Heart right ventricle (tissue), 16 donors: ENCODE measurements around the gene CORO2A. TPM values are rescaled to one million over a fixed set of nuclear protein-coding genes. Genes with fewer than 3 reads are reported as not detected.
A peak's percentile ranks its signal among the peaks of the same experiment; 100 is the strongest.

Experiments used
- ATAC-seq, 8 donors: fragments of 200-7000 bp; cut with Tn5 transposase; one replicate each; pipeline ENCODE4 v1.9.1; 2020; ENCODE audit warnings: mild to moderate bottlenecking in 8 of 8, moderate library complexity in 8 of 8, moderate number of reproducible peaks in 1 of 8
- DNase-seq, 2 donors: peaks; one replicate each; pipeline ENCODE4 v3.0.0-alpha.2; 2020
- H3K27ac ChIP-seq, 10 donors: fragments of 200-600 bp; sonication (generic) in 2 of 10; one replicate each; pipeline versions ENCODE4 v1.5.0 to v1.8.0; 2020 to 2022; ENCODE audit warnings: mild to moderate bottlenecking in 3 of 10
- H3K27me3 ChIP-seq, 7 donors: fragments of 200-600 bp; one replicate each; pipeline ENCODE4 v1.8.0; 2021 to 2022; ENCODE audit warnings: mild to moderate bottlenecking in 2 of 7
- H3K36me3 ChIP-seq, 9 donors: fragments of 200-600 bp; sonication (generic) in 1 of 9; one replicate each; pipeline versions ENCODE4 v1.5.0 to v1.8.0; 2020 to 2022; ENCODE audit warnings: mild to moderate bottlenecking in 2 of 9
- H3K4me1 ChIP-seq, 9 donors: fragments of 200-600 bp; sonication (generic) in 1 of 9; one replicate each; pipeline versions ENCODE4 v1.5.0 to v1.8.0; 2020 to 2022; ENCODE audit warnings: mild to moderate bottlenecking in 4 of 9
- H3K4me3 ChIP-seq, 10 donors: fragments of 200-600 bp; sonication (generic) in 2 of 10; one replicate each; pipeline versions ENCODE4 v1.5.0 to v1.8.0; 2020 to 2022; ENCODE audit warnings: mild to moderate bottlenecking in 7 of 10, moderate library complexity in 2 of 10
- H3K9me3 ChIP-seq, 11 donors: fragments of 200-600 bp in 10 of 11; sonication (generic) in 2 of 11; one replicate each; pipeline versions ENCODE4 v1.5.0 to v1.8.0; 2013 to 2022; ENCODE audit warnings: mild to moderate bottlenecking in 2 of 11, control low read depth in 1 of 11, moderate library complexity in 1 of 11
- CTCF ChIP-seq, 9 donors: fragments of 200-600 bp; sonication (generic) in 2 of 9; IDR thresholded peaks; one replicate each; pipeline versions ENCODE4 v1.5.0 to v1.8.0; 2021 to 2022; ENCODE audit warnings: antibody characterized with exemption in 9 of 9, mild to moderate bottlenecking in 5 of 9, moderate library complexity in 1 of 9
- WGBS, 2 donors: extraction: QIAGEN DNeasy Blood & Tissue Kit; methylation state at CpG; one replicate each; pipeline ENCODE4 v1.1.7; 2013; ENCODE audit warnings: inconsistent platforms in 1 of 2; 5-methylcytosine and 5-hydroxymethylcytosine counted together
- intact Hi-C, 10 donors: fragments of 100-400 bp; cut with DNase I; formaldehyde crosslinking; loops; one replicate each; pipeline versions ENCODE4 v1.11.1 to v1.14.2; 2022
- polyA plus RNA-seq, 2 donors: library from polyadenylated mRNA; stranded (reverse); fragments of 200-250 nt; gene quantifications; one replicate each; pipeline ENCODE4 v1.2.3, GENCODE V29; 2013
- total RNA-seq, 10 donors: library from RNA; stranded (reverse); fragmentation: NEBNext Ultra II Directional in 3 of 10; extraction: Animal tissue kit (Norgen Biotek cat#: 25700) in 3 of 10; gene quantifications; one replicate each; pipeline versions ENCODE4 v1.2.1 to v1.2.4, GENCODE V29; 2021 to 2023
- donor health status: Arrhythmogenic right ventricular cardiomyopathy.
- donor health status: ischemic (EF 13 %, LVEDD 7.1; RV severe dilation, severe dysfunction).
- donor health status: healthy with polysubstance abuse.
- donor health status: DM: no; HTN: yes; CAD: no.
- donor health status: DM: no; HTN: no; CAD: no.
- donor health status: ischemic (EF 25% LVEDD 6.9; RV normal size, moderate dysfunction).
- donor health status: ischemic (EF 25% LVEDD 5.7; RV mildly dilated, moderate dysfunction).
- donor health status: healthy.
- donor health status: DM: yes; HTN: yes; CAD: no.
- donor health status: Ischemic cardiomyopathy.
- donor health status: ischemic (EF 35%, LVEDD 5.7; RV mildly dilated, moderate dysfunction).
- donor health status: nonischemic (EF 11% LVEDD 7.7; RV severe dilation, severe dysfunction).
- donor health status: DM: yes; HTN: yes; CAD: no.
- donor health status: PGD.
- donor health status: ischemic (EF 29% LVEDD 5.4; RV normal size, mild dysfunction).
- donor health status: nonischemic (EF 23%, LVEDD 6.1; RV moderate dilation, normal function).

The CORO2A gene
- total and polyA plus RNA-seq, 12 donors: 0.06 to 0.90 (median 0.23) TPM

- no peak overlapping the region for H3K4me3 ChIP-seq
- DNase-seq (no peak), ATAC-seq (no peak)
- intact Hi-C loops: no loop called here
- peaks cover 0 to 84% (median 4%) of the 10 kb centered on the region in 9 donors for H3K36me3 ChIP-seq
- H3K27ac ChIP-seq: no peak overlapping the region
- 96 to 98% methylated on average over 3 of the region's 3 CpGs for WGBS, 2 donors
- TF ChIP-seq CTCF (IDR thresholded peaks at IDR 0.05): no peak
- no peaks in the 10 kb centered on the region for H3K9me3 ChIP-seq
- H3K27me3 ChIP-seq: no peaks in the 10 kb centered on the region
- H3K4me1 ChIP-seq: no peaks in the 10 kb centered on the region
Observed at GRCh38 chr9:98211260-98211659, 18.8 kb upstream of the CORO2A start.

DNA sequence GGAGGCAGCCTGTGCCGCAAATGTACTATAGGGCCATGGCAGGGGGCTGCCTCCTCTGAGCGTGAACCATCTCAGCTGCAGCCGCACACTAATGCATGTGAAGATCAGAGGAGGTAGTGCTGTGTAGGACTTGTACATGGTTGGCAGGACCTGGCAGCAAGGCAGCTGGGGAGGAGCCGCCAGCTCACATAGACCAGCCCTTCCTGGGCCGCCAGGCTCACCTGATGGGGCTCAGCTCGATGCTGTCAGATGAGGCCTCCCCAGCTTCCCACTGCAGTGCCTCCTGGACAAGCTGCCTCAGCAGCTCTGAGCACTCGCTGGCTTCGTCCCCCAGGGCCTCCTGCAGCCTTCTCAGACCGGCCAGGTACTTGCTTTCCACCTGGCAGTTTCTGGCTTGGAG, 18.0 kb upstream of the CORO2A start:
- peaks cover 0 to 7% (median 0%) of the 10 kb centered on the region in 9 donors for H3K4me1 ChIP-seq
- DNase-seq (no peak), ATAC-seq (peak in 1 of 8 donors; percentile 21)
- H3K27me3 ChIP-seq: no peaks in the 10 kb centered on the region
- no peak overlapping the region for H3K4me3 ChIP-seq
- intact Hi-C loops: no loop called here
- TF ChIP-seq CTCF (IDR thresholded peaks at IDR 0.05): no peak
- no peak overlapping the region for H3K27ac ChIP-seq
- WGBS, 2 donors: 97 to 98% methylated on average over 8 to 9 of the region's 9 CpGs
- no peaks in the 10 kb centered on the region for H3K9me3 ChIP-seq
- H3K36me3 ChIP-seq: peaks cover 0 to 76% (median 4%) of the 10 kb centered on the region in 9 donors

GRCh38 chr9:98209530-98209929, 17.1 kb upstream of the CORO2A start:
- intact Hi-C loops: loop anchor here in 5 of 10 donors (5.0 to 10.0 kb wide), 3 partner anchors 53 to 285 kb away; partner anchors contain the start of gene TRMO (in 1 of the 5)
- no peak for TF ChIP-seq CTCF (IDR thresholded peaks at IDR 0.05)
- Histone ChIP-seq H3K9me3 (no peaks in the 10 kb centered on the region), H3K36me3 (peaks cover 0 to 71% (median 4%) of the 10 kb centered on the region in 9 donors), H3K27me3 (no peaks in the 10 kb centered on the region), H3K4me3 (no peak overlapping the region), H3K4me1 (peaks cover 0 to 7% (median 0%) of the 10 kb centered on the region in 9 donors), H3K27ac (no peak overlapping the region)
- WGBS, 2 donors: 85 to 86% methylated on average over 3 of the region's 3 CpGs
- DNase-seq (no peak), ATAC-seq (no peak)

- no peaks in the 10 kb centered on the region for H3K9me3 ChIP-seq
- DNase-seq (no peak), ATAC-seq (no peak)
- 95 to 97% methylated on average over 19 to 20 of the region's 20 CpGs for WGBS, 2 donors
- H3K27ac ChIP-seq: no peak overlapping the region
- peaks cover 0 to 72% (median 4%) of the 10 kb centered on the region in 9 donors for H3K36me3 ChIP-seq
- H3K27me3 ChIP-seq: no peaks in the 10 kb centered on the region
- intact Hi-C loops: loop anchor here in 5 of 10 donors (5.0 to 10.0 kb wide), 3 partner anchors 54 to 284 kb away; partner anchors contain the start of gene TRMO (in 1 of the 5)
- TF ChIP-seq CTCF (IDR thresholded peaks at IDR 0.05): no peak
- peaks cover 0 to 7% (median 0%) of the 10 kb centered on the region in 9 donors for H3K4me1 ChIP-seq
- no peak overlapping the region for H3K4me3 ChIP-seq
Observed at GRCh38 chr9:98208635-98209034, 16.2 kb upstream of the CORO2A start.
